Hepatic stellate cell (primary cell): ENCODE results near the gene FASLG.
A peak's percentile ranks its signal among the peaks of the same experiment; 100 is the strongest.
"Not testable (repeated sequence)": the region's sequence is repeated elsewhere in the genome, so short reads cannot be mapped to it uniquely, and the experiment has no call there.

Source experiments
- DNase-seq: peaks from one replicate; pipeline ENCODE4 v3.0.0; 2011; ENCODE audit warnings: low spot score

FASLG gene, protein sequence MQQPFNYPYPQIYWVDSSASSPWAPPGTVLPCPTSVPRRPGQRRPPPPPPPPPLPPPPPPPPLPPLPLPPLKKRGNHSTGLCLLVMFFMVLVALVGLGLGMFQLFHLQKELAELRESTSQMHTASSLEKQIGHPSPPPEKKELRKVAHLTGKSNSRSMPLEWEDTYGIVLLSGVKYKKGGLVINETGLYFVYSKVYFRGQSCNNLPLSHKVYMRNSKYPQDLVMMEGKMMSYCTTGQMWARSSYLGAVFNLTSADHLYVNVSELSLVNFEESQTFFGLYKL

GRCh38 chr1:172658871-172659453 lies at the start of gene FASLG:
TSS of gene FASLG (plus strand) at chr1:172659103. CDS start at chr1:172659202, 99 bp downstream.
- DNase-seq = no peak

- no peak for DNase-seq
Measured at GRCh38 chr1:172609528-172609927, 49.4 kb upstream of the FASLG start.

DNA sequence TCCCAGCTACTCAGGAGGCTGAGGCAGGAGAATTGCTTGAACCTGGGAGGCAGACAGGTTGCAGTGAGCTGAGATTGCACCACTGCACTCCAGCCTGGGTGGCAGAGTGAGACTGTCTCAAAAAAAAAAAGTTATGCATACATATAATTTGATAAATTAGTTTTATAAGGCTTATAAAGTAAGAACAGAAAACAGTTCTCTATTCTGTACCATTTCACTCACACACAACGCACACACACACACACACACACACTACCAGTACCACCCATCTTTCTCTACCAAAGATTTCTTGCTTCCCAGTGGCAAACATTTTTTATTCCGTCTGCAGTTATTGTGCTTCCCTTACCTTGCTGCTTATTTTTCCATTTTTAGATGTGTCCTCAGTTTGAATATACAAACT lies 46.4 kb upstream of the FASLG start:
- no peak for DNase-seq

- no peak for DNase-seq
Measured at GRCh38 chr1:172613294-172613693, 45.6 kb upstream of the FASLG start.

DNA sequence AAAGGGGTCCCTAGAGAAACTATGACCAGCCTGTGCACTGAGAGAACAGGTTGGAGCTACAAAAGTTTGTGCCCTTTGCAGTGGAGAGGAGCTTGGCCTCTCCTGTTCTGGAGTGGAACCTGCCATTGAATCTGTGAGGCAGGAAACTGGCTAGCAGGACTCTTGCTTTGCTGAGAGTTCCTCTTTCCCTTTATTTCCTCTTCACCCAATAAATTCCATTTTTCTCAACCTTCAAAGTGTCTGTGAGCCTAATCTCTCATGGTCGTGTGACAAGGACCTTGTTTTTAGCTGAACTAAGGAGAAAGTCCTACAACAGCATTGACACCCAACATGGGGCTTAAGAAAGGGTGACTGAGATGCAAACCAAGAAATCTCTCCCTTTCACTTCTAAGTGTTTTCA lies 42.7 kb upstream of the FASLG start:
- no peak for DNase-seq

DNA sequence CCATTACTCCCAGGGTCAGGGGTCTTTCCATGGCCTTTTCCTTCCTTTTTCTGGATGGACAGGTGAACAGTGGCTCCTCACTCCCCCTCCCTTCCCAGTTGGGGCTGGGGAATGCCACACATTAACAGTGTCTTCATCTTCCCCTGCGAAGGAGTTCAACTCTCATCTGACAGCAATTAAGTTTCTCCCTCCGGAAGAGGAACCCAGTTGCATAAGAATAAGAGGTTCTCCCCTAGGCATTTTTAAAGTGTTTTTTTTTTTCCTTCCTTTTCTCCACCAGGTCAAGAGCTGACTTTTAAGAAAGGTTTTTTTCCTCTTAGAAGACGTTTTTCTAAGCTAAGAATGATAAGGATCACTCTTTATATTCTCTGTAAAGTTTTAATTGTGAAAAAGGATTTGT lies 42.3 kb upstream of the FASLG start:
- DNase-seq = no peak

- not testable (repeated sequence) for DNase-seq
Measured at GRCh38 chr1:172620603-172621002, 38.3 kb upstream of the FASLG start.

- no peak for DNase-seq
Measured at GRCh38 chr1:172622541-172622940, 36.4 kb upstream of the FASLG start.

DNA sequence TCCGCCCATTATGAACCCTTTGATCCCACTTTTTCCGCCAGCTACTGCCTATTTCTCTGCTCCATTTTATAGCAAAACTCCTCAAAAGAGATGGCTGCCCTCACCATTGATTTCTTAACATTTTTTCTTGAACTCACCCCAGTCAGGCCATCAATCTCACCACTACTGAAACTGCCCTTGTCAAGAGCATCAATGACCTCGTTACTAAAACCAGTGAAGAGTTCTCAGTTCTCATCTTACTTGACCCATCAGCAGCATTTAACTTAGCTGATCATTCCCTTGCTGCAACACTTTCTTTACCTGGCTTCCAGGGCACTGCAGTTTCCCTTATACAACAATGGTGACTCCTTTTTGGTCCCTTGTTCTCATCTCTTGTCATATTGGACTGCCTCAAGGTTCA lies 35.2 kb upstream of the FASLG start:
- no peak for DNase-seq

DNA sequence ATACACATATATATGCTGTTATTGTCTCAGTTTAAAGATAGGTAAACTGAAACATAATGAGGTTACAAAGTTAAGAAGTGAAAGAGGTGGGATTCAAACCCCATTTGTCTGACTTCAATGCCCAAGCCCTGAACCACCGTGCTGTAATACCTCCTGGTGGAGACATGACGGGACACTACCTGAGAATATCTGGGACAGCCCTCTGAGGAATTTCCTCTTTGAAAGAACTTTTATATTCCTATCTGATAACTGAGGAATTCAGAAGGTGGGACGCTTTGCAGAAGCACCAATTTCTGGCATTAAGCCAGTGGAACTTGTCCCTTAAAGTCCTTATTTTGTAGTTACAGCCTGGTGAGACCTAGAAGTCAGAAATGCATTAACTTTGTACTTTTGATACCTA lies 32.1 kb upstream of the FASLG start:
- no peak for DNase-seq

DNA sequence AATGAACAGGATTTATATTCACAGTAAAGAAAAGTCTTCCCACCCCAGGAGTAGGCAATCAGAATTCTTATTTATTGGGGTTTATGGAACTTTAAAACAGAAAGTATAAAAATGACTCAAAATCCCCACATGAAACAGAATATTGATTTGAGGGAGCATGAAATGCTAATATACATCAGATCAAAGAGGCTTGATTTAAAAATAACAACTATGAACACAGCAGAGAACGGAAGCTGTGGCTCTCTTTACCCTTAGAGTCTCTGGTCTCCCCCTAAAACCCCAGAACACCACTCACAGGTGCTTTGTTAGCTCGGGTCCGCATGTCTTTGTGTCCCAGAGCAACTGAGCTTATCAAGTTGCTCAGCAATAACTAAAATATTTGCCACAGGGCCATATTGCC lies 31.2 kb upstream of the FASLG start:
- no peak for DNase-seq

DNA sequence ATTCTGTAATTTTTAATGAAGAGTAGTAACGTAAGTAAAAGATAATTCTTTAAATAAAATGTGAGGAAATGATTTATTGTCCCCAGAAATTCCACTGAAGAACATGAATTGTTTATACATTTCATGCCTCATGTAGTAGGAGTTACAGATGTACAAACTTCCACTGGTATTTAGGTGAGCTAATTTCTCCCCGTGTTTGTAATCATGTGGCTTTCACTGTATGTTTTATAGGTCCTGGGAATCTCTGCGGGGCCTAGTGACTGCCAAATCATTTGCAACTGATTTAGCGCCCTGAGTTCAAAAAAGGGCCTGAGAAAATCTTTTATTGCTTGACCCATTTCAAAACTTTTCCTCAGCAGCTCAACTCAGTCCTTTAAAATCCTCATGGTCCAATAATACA lies 30.5 kb upstream of the FASLG start:
- DNase-seq = no peak

DNA sequence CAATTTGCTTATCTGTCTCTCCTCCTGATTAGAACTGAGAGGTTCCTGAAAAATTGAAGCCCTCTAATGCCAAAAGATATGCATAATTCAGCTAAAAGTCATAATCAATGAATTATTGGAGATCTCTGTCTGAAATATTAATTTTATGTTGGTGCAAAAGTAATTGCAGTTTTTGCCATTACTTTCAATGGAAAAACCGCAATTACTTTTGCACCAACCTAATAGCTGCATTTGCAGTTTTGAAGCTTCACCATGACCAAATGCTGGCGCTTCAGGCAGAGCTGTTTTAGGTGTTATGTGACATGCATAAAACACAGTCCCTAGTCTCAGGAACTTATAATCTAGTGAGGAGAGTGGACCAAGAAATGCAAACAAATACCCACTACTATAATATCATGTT lies 29.7 kb upstream of the FASLG start:
- DNase-seq = no peak

- DNase-seq = no peak
Measured at GRCh38 chr1:172629638-172630037, 29.3 kb upstream of the FASLG start.

DNA sequence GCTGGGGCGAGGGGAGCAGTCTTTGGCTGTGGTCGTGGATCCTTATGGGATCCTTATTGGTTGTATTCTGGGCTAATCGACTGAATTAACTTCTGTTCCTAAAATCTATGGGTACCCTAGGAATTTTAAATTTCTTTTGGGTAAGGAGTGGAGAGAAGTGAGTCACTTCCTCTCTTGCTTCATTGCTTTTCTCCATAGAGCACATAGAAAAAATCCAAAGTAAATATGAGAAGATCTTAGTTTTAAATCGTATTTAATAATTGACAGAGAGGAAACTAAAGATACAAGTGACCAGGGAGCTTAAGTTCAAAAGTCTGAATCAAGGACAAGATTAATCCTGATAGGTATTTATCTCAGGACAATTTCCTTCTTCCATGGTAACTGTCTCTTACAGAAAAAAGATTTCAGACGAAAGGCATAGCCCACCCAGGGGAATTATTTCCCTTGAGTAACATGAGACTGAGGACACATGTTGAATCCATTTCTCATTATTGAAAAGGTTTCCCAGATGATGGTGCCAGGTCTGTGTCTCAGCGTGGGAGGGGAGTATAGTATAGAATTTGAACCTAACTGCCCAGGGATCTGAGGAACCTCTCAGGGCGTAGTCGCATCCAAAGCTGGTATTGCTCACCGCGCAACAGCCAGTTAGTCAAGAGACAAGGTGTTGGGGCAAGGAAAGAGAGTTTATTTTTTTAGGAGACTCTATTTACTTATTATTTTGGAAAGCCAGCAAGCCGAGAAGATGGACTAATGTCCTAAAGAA lies 28.7 kb upstream of the FASLG start:
- DNase-seq = no peak

GRCh38 chr1:172630868-172631267 lies 28.0 kb upstream of the FASLG start:
- no peak for DNase-seq

DNA sequence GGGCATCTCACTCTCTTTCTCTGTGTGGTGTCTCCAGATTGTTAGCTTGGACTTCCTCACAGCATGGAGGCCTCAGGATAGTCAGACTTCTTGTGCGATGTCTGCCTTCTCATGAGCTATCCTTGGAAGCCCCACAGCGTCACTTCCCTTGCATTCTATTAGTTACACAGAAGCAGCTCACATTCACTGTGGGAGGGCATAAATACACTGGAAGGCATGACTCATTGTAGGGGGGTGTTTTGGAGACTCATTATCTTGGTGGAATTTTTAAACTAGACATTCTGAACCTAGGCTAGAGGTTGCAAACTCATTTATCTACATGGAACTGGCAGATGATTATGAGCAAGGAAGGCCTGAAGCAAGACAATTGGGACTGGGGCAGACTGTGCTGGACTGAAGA lies 21.4 kb upstream of the FASLG start:
- DNase-seq = peak; percentile 17

DNA sequence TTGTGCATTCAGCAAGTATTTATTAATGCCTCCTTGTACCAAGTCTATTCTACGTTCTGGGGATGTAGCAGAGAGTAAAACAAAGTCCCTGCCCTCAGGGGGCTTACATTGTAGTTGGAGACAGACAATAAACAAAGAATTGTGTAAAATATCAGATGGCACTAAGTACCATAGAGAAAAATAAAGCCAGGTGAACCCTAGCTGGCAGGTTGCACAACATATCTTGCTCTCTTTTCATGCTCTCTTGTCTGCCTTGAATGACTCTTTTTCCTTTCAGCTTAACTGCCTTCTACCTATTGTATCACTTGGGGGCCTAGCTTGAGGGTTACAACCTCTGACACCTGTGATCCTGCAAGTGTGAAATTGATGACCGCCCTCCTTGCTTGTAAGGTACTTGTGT lies 20.7 kb upstream of the FASLG start:
- DNase-seq = no peak

DNA sequence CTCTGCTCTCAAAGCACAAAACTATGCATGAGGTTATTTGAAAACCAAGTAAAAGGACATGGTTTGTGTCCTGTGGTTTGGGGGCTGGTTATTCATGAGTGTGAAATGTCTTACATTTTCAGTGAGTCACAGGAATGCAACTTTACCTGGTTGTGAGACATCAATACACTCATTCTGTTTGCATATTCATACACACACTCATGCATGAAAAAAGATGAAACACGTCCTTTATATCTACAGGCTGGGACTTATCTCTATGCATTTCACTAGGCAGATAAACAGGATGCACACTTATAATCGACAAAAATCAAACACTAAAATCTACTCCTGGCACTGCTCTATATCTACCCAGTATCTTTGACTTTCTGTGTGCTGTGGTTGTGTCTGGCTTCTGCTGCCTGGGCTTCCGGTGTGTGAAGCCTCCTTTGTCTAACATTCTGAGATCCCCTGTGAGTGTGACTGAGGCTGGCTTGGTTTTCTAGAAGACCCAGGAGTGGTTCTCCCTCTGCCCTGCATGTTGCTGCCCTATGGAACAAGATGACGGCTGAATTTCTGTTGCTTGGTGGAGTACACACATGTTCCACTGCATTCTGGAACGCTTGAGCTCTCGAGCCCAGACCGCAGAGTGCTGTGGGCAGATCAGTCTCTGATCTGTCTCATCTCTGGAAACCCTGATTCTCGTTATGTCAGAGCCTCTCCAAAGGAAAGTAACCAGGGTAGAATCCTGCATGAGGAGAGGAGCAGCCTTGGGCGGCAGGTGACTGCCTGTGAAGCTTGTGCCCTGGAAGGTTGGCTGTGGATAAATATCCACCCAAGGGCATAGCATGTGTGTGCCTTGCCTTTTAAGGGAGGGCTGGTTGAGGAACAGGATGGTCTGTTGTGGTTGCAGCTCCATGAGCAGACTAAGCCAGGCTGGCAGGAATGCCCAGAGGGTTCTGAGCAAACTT lies 19.7 kb upstream of the FASLG start:
- peak; percentile 34 for DNase-seq

DNA sequence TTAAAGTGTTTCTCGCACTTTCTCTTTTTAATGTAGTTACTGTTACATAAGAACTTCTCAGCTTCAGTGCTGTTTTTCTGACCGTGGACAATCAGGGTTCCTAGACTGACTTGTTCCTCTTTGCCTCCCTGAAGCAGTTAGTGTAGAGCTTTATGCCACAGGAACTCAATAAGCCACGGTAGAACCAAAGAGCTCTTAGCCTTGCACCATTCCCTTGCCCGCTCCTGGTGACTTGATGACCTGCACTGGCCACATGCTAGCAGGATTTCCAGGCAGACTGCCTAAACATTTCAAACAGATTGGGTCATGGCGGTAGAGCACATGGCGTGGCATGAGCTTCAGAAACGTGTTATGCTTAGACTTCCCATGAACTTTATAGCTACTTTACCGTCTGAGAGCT lies 18.8 kb upstream of the FASLG start:
- no peak for DNase-seq

DNA sequence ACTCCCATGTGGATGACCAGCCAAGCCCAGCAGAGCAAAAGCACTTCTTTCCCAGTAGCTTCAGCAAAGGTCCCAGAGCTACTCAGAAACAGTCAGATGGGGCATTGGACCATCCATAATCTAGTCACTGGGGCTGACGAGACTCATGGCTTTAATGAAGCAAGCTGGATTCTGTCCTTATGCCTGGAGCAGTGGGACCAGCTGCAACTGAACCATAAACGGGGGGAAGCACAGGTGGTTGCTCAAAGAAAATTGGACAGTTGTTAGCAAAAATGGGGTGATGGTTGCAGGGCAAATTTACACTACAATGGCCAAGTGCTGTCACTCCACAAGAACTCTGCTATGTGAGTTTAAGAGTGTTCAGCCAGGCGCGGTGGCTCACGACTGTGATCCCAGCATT lies 17.4 kb upstream of the FASLG start:
- no peak for DNase-seq

- no peak for DNase-seq
Measured at GRCh38 chr1:172642970-172643369, 15.9 kb upstream of the FASLG start.
